OCI-LY7 (cell line): ENCODE data around the gene EPHX1. TPM values are rescaled to one million over a fixed set of nuclear protein-coding genes. Genes with fewer than 3 reads are reported as not detected.

Experiments
- BruUV-seq: library from RNA; stranded (reverse); fragments of 400-500 nt; replicated peaks from 2 replicates; lab custom pipeline; 2021; lab: Mats Ljungman, UMichigan
- CTCF ChIA-PET: fragments of 300-600 bp; sonication (Branson Sonifier 250); formaldehyde crosslinking; loops from one replicate; lab custom pipeline; 2022; ENCODE audit warnings: antibody characterized with exemption; ENCODE audit not compliant: unreplicated experiment; lab: Charles Lee
- POLR2A ChIA-PET: fragments of 300-600 bp; sonication (Branson Sonifier 250); formaldehyde crosslinking; loops from one replicate; lab custom pipeline; 2022; ENCODE audit warnings: antibody characterized with exemption; lab: Charles Lee
- DNase-seq: peaks from one replicate; pipeline ENCODE4 v3.0.0-alpha.2; 2015; ENCODE audit warnings: low spot score
- H2AFZ ChIP-seq: fragments of 200-600 bp; sonication (generic), shearing (Covaris generic); 2 replicates; pipeline ENCODE4 v1.6.1; 2014; ENCODE audit warnings: mild to moderate bottlenecking, antibody characterized with exemption, low read length, moderate library complexity
- H3K27ac ChIP-seq: fragments of 200-600 bp; sonication (generic); 2 replicates; pipeline ENCODE4 v1.5.1; 2014; ENCODE audit warnings: mixed run types, low read depth, mild to moderate bottlenecking, moderate library complexity, low read length, inconsistent platforms; ENCODE audit not compliant: poor library complexity, severe bottlenecking
- H3K36me3 ChIP-seq: fragments of 200-600 bp; sonication (generic); 2 replicates; pipeline ENCODE4 v1.6.1; 2014; ENCODE audit warnings: mild to moderate bottlenecking, antibody characterized with exemption, low read length, moderate library complexity, mixed read lengths; ENCODE audit not compliant: insufficient read depth
- H3K4me1 ChIP-seq: fragments of 200-600 bp; sonication (generic); 2 replicates; pipeline ENCODE4 v1.5.1; 2014; ENCODE audit warnings: mild to moderate bottlenecking, low read length; ENCODE audit not compliant: insufficient read depth, poor library complexity, severe bottlenecking
- H3K4me2 ChIP-seq: fragments of 200-600 bp; sonication (generic); 2 replicates; pipeline ENCODE4 v1.6.1; 2014; ENCODE audit warnings: mild to moderate bottlenecking, low read length
- H3K4me3 ChIP-seq: fragments of 200-600 bp; sonication (generic); 2 replicates; pipeline ENCODE4 v1.5.1; 2014; ENCODE audit warnings: mild to moderate bottlenecking, low read depth, low read length; ENCODE audit not compliant: poor library complexity, severe bottlenecking
- H3K79me2 ChIP-seq: fragments of 200-600 bp; sonication (generic); 2 replicates; pipeline ENCODE4 v1.6.1; 2016; ENCODE audit warnings: low read depth, mild to moderate bottlenecking, low read length, moderate library complexity, mixed read lengths; ENCODE audit not compliant: insufficient read depth
- H3K9me2 ChIP-seq: fragments of 200-600 bp; sonication (generic); 2 replicates; pipeline ENCODE4 v1.6.1; 2016; ENCODE audit warnings: mild to moderate bottlenecking, low read length, mixed read lengths; ENCODE audit not compliant: insufficient read depth
- H3K9me3 ChIP-seq: fragments of 200-600 bp; sonication (generic); 2 replicates; pipeline ENCODE4 v1.6.1; 2014; ENCODE audit warnings: mild to moderate bottlenecking, mixed run types, low read length, mixed read lengths
- H4K20me1 ChIP-seq: fragments of 200-600 bp; sonication (generic); 2 replicates; pipeline ENCODE4 v1.6.1; 2014; ENCODE audit warnings: mild to moderate bottlenecking, antibody characterized with exemption, low read length, moderate library complexity, mixed read lengths; ENCODE audit not compliant: insufficient read depth
- EZH2phosphoT487 ChIP-seq: fragments of 200-600 bp; sonication (generic); IDR thresholded peaks from 2 replicates; pipeline ENCODE4 v1.6.1; 2018; ENCODE audit warnings: low read depth, borderline replicate concordance, mild to moderate bottlenecking, mixed run types, antibody characterized with exemption, low read length, moderate library complexity, mixed read lengths
- intact Hi-C: fragments of 100-400 bp; cut with micrococcal nuclease; formaldehyde crosslinking; loops from one replicate; pipeline ENCODE4 v1.10.0; 2022; ENCODE audit not compliant: unreplicated experiment
- total RNA-seq, 2 experiments: library from RNA; depleted of rRNA in 1 of 2; stranded (reverse); fragments of >200 nt in 1 of 2; shearing (Covaris generic) in 1 of 2; gene quantifications; 2 replicates each; pipeline ENCODE4 v1.2.3, GENCODE V29; 2014 to 2022
- TF ChIP-seq, protein P1 (sequence below): fragments of 200-600 bp; sonication (generic); conservative IDR thresholded peaks from 2 replicates; pipeline ENCODE4 v1.5.1; 2014; ENCODE audit warnings: mild to moderate bottlenecking, antibody characterized with exemption, low read length, moderate library complexity, mixed read lengths

The EPHX1 gene
- total RNA-seq, 2 experiments from 2014 or later: 0.44 to 1.3 TPM

DNA sequence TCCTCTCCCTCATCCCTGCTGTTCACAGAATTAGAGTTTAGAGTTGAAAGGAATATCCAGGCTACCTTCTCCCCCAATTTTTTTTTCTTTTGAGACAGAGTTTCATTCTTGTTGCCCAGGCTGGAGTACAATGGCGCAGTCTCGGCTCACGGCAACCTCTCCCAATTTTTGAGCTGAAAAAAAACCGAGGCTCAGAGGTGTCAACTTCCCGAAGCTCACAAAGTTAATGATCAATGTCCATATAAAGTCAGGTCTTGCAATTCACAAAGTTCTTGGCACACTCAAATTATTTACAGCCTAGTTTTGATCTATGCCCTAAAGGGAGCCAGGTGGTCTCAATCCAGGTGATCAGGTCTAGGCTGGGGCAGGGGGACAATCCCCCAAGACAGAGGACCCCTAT lies 79.8 kb downstream of the EPHX1 start:
- CTCF ChIA-PET: interaction anchor here (0.6 kb wide), 1 partner anchor 189 kb away, joined by 3 read pairs; no protein-coding TSS in a partner anchor

DNA sequence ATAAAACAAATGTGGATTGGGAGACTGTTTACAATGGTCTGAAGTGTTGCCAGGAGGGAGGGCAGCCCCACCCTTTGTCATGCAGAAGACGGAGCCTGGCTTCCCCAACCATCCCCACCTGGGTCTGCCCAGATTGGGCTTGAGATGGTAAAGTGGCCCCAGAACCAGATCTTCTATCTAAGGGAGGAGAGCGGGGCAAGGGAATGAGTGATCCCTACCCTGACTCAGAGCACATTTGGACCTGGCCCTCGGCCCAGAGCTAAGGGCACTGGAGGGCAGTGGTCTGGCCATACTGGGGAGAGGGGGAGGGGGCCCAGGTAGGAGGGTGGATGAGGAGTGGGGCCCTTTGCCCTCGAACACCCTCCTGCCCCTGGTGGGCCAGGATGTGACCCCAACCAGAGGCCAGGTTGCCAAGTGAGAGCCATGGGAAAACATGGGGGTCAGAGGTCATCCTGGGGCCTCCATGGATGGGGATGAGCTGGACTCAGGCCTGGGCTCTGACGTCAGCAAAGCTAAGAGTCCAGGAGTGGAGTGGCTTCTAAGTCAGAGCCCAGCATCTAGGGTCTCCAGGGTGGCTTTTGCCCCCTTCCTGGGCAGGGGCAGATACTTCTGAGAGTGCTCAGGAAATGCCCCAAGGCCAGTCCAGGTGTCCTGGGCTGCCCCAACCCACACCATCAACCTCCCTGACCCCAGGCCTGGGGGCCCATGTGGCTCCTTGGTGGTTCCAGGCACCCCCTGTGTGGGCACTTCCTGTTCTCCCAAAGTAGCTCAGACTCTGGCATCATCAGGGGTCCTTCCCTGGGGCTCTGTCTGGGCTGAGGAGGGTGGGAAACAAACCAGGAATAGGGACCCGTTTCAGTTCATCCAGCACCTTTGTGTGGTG lies 80.7 kb downstream of the EPHX1 start:
- intact Hi-C loops: no loop called here
- no peaks in the 10 kb centered on the region for H3K36me3 ChIP-seq
- H3K4me1 ChIP-seq: no peaks in the 10 kb centered on the region
- no TSS peak for BruUV-seq
- TF ChIP-seq, protein P1, sequence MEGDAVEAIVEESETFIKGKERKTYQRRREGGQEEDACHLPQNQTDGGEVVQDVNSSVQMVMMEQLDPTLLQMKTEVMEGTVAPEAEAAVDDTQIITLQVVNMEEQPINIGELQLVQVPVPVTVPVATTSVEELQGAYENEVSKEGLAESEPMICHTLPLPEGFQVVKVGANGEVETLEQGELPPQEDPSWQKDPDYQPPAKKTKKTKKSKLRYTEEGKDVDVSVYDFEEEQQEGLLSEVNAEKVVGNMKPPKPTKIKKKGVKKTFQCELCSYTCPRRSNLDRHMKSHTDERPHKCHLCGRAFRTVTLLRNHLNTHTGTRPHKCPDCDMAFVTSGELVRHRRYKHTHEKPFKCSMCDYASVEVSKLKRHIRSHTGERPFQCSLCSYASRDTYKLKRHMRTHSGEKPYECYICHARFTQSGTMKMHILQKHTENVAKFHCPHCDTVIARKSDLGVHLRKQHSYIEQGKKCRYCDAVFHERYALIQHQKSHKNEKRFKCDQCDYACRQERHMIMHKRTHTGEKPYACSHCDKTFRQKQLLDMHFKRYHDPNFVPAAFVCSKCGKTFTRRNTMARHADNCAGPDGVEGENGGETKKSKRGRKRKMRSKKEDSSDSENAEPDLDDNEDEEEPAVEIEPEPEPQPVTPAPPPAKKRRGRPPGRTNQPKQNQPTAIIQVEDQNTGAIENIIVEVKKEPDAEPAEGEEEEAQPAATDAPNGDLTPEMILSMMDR: no peak
- no peak for TF ChIP-seq EZH2phosphoT487
- H3K4me2 ChIP-seq: no peak overlapping the region
- H3K9me2 ChIP-seq: no peaks in the 10 kb centered on the region
- DNase-seq: no peak
- ChIA-PET CTCF (no interaction called here), POLR2A (interaction anchor here (0.5 to 1.2 kb wide), 4 partner anchors 8 to 62 kb away, joined by 3 to 6 read pairs (median 4); partner anchors contain the start of gene TMEM63A)
- H2AFZ ChIP-seq: no peak overlapping the region
- no peak overlapping the region for H3K4me3 ChIP-seq
- no peaks in the 10 kb centered on the region for H3K79me2 ChIP-seq
- no peak overlapping the region for H3K27ac ChIP-seq
- no peaks in the 10 kb centered on the region for H3K9me3 ChIP-seq
- no peaks in the 10 kb centered on the region for H4K20me1 ChIP-seq

More for the DNA sequence above, 79.8 kb downstream of the EPHX1 start:
- no peak for DNase-seq
- Histone ChIP-seq H3K79me2 (no peaks in the 10 kb centered on the region), H3K9me3 (no peaks in the 10 kb centered on the region), H3K9me2 (no peaks in the 10 kb centered on the region), H3K4me1 (no peaks in the 10 kb centered on the region), H3K4me2 (no peak overlapping the region), H3K36me3 (no peaks in the 10 kb centered on the region), H2AFZ (no peak overlapping the region), H3K27ac (no peak overlapping the region), H4K20me1 (no peaks in the 10 kb centered on the region), H3K4me3 (no peak overlapping the region)
- TF ChIP-seq, protein P1: no peak
- TF ChIP-seq EZH2phosphoT487: no peak
- intact Hi-C loops: no loop called here
- POLR2A ChIA-PET: interaction anchor here (1.2 to 1.3 kb wide), 2 partner anchors 11 to 20 kb away, joined by 3 read pairs; no protein-coding TSS in a partner anchor
- no TSS peak for BruUV-seq
